ENCODE data around the gene PCYT1A.
"Not testable (repeated sequence)": the region's sequence is repeated elsewhere in the genome, so short reads cannot be mapped to it uniquely, and the experiment has no call there.

PCYT1A gene

GRCh38 chr3:196197524-196197923, 90.0 kb downstream of the PCYT1A start:
- DNase-seq (ENCODE audit: extremely low spot score, insufficient read length, low read depth), result no peak

GRCh38 chr3:196195664-196196265, 91.8 kb downstream of the PCYT1A start:
- no peak for FAIRE-seq
- DNase-seq (ENCODE audit: extremely low spot score, insufficient read length, low read depth), result no peak

More at GRCh38 chr3:196197524-196197923, 90.0 kb downstream of the PCYT1A start:
- no peak for FAIRE-seq

- FAIRE-seq (no peak), DNase-seq (ENCODE audit: extremely low spot score, insufficient read length, low read depth) (no peak)
Measured at GRCh38 chr3:196194542-196194915, 93.0 kb downstream of the PCYT1A start.

DNA sequence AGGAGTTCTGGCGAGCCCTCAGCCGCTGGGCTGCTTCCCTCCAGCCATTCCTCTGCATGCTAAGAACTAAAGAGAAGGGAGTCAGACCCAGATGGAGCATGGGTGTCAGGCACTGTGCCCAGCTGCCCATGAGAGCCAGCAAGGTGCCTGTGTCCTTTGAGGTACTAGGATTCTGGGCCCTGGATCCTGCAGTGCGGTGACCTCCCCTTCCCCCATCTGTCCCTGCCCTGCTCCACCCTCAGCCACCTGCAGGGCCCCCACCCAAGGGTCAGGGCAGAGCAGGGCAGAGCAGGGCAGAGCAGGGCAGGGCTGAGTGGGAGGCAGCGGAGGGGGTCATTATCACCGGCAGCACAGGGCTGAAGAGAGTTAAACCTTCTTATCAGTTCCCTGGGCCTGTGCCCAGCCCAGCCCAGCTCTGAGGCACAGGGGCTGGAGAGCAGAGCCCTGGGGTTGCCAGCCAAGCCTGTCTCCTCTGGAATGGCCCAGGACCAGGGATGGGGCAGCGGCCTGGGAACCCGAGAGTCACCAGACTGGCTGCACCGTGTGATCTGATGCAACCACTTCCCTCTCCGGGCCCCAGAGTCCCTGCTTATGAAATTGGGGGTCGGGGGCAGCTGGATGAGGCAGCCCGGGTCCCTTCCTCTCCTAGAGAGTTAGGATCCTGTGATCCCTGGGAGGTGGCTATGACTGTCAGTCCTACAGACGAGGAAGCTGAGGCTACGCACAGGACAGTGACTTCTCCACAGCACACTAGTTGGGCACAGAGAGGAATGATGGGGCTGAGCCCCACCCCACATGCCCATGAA, 93.6 kb downstream of the PCYT1A start:
- no peak for DNase-seq (ENCODE audit: extremely low spot score, insufficient read length, low read depth)
- no peak for FAIRE-seq

- no peak for DNase-seq (ENCODE audit: extremely low spot score, insufficient read length, low read depth)
- no peak for FAIRE-seq
Measured at GRCh38 chr3:196193133-196193735, 94.3 kb downstream of the PCYT1A start.

- FAIRE-seq (no peak), DNase-seq (ENCODE audit: extremely low spot score, insufficient read length, low read depth) (no peak)
Measured at GRCh38 chr3:196192524-196193051, 94.9 kb downstream of the PCYT1A start.

DNA sequence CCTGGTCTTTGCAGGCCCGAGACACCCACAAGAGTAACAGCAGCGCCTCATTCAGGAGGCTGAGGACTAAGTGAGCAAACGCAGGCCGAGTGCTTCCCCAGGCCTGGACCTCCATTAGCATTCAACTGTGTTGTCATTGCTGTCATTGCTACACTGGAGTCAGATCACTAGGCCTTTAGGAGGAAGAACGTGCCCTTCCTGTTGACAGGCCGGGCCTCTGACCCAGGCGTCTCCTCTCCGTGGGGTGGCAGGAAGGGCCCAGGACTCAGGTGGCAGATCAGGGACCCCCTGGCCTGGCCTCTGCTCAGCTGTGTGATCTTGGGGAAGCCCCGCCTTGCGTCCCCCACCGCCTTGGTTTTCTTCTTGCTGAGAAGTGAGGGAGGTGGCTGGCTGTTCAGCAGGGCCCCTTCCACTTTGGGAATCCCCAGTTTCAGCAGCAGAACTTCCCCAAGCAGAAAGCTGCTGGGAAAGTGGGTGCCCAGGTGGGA, 95.4 kb downstream of the PCYT1A start:
- FAIRE-seq (peak; percentile 93), DNase-seq (ENCODE audit: extremely low spot score, insufficient read length, low read depth) (no peak)

DNA sequence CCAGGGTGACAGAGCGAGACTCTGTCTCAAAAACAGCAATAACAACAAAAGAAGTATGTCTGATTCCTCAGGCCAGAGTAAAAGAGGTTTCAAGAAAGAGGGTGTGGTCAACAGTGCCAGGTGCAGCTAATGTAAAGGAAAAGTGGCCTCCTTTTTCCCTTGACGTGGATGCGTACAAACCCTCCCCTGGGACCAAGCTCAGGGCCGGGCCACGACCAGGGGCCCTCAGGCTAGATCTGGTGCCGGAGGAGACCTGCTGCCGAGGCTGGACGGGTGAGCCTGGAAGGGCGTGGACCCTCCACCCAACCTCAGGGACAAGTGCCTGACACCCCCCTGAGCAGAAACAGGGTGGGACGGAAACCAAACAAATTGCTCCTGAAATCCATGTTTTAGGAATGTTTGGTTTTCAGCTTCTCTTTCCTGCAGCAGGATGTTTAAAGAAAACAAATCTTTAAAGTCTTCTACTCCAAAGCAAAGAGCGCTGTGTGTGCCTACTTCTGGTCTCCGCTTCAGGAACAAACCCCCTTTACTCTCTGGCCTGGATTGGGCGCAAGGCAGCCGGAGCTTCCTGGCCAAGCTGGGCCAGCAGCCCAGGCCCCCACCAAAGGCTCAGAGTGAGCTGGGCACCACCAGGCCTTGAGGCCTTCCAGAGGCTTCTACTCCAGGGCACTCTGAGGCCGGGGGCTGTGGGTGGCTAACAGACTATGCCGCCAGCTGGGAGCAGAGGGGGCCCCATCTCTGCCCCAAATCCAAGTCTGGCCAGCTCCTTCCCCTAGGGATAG, 97.8 kb downstream of the PCYT1A start:
- DNase-seq (ENCODE audit: extremely low spot score, insufficient read length, low read depth), result no peak
- no peak for FAIRE-seq

- DNase-seq (ENCODE audit: extremely low spot score, insufficient read length, low read depth) (no peak), FAIRE-seq (peak; percentile 79)
Measured at GRCh38 chr3:196186651-196187573, 100.6 kb downstream of the PCYT1A start.

DNA sequence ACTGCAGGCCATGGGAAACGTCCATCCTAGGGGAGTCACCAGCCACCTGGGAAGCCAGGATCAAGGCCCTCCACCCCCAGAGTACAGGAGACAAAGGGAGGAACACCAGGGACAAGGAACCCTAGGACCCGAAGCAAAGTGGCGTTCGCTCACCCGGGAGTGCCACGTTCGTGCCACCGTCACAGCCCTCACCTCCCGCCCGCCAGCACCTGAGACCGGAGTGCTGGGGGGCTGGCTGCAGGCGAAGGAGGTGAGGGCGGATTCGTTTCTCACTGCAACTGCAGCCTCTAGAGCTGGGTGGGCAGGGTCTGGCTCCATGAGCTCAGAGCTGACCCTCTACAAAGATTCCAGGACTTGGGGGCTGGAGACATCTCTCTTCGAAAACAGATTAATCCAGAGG, 102.6 kb downstream of the PCYT1A start:
- DNase-seq (ENCODE audit: extremely low spot score, insufficient read length, low read depth) (no peak), FAIRE-seq (no peak)

DNA sequence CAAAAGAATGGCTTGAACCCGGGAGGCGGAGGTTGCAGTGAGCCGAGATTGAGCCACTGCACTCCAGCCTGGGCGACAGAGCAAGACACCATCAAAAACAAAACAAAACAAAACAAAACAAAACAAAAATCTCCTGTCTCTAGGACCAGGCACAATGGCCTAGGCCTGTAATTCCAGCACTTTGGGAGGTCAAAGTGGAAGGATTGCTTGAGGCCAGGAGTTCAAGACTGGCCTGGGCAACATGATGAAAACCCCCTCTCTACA, 103.4 kb downstream of the PCYT1A start:
- not testable (repeated sequence) for DNase-seq (ENCODE audit: extremely low spot score, insufficient read length, low read depth); FAIRE-seq

- peak; percentile 5 for FAIRE-seq
Measured at GRCh38 chr3:196181127-196181546, 106.4 kb downstream of the PCYT1A start.

GRCh38 chr3:196180346-196180745, 107.2 kb downstream of the PCYT1A start:
- FAIRE-seq (no peak), DNase-seq (ENCODE audit: extremely low spot score, insufficient read length, low read depth) (no peak)

More at GRCh38 chr3:196181127-196181546, 106.4 kb downstream of the PCYT1A start:
- DNase-seq (ENCODE audit: extremely low spot score, insufficient read length, low read depth), result no peak

All from GM18507 (cell line).